ENCODE results near the gene COL23A1.
"Not testable (repeated sequence)": the region's sequence is repeated elsewhere in the genome, so short reads cannot be mapped to it uniquely, and the experiment has no call there.

Gene COL23A1

GRCh38 chr5:178240766-178241165, 349.4 kb downstream of the COL23A1 start:
- no peaks in the 10 kb centered on the region for H3K36me3 ChIP-seq (ENCODE audit: control insufficient read depth in 5 of 5, insufficient read depth in 5 of 5, low read length in 5 of 5)
- H3K27ac ChIP-seq (ENCODE audit: low read depth, low read length), result no peak overlapping the region
- no peaks in the 10 kb centered on the region for H3K9me3 ChIP-seq (ENCODE audit: control insufficient read depth in 5 of 5, low read length in 5 of 5)
- no peaks in the 10 kb centered on the region for H3K27me3 ChIP-seq (ENCODE audit: control insufficient read depth in 5 of 5, insufficient read depth in 4 of 5, low read length in 5 of 5)
- peak overlapping the region in 1 of 5 donors; percentile 6 for H3K9ac ChIP-seq (ENCODE audit: low read length in 5 of 5)
- H3K4me3 ChIP-seq (ENCODE audit: low read depth in 1 of 5, low read length in 5 of 5), result no peak overlapping the region
- H3K4me1 ChIP-seq (ENCODE audit: control insufficient read depth in 5 of 5, insufficient read depth in 5 of 5, low read length in 5 of 5), result peaks cover 0 to 62% (median 27%) of the 10 kb centered on the region in 5 donors

GRCh38 chr5:178240341-178240741, 349.9 kb downstream of the COL23A1 start:
- no peak overlapping the region for H3K27ac ChIP-seq (ENCODE audit: low read depth, low read length)

GRCh38 chr5:178239626-178240301, 350.4 kb downstream of the COL23A1 start:
- H3K9me3 ChIP-seq (ENCODE audit: control insufficient read depth in 5 of 5, low read length in 5 of 5); H3K27me3 ChIP-seq (ENCODE audit: control insufficient read depth in 5 of 5, insufficient read depth in 4 of 5, low read length in 5 of 5); H3K9ac ChIP-seq (ENCODE audit: low read length in 5 of 5); H3K36me3 ChIP-seq (ENCODE audit: control insufficient read depth in 5 of 5, insufficient read depth in 5 of 5, low read length in 5 of 5); H3K27ac ChIP-seq (ENCODE audit: low read depth, low read length); H3K4me3 ChIP-seq (ENCODE audit: low read depth in 1 of 5, low read length in 5 of 5): not testable (repeated sequence)
- peaks cover 0 to 72% (median 37%) of the 10 kb centered on the region in 5 donors for H3K4me1 ChIP-seq (ENCODE audit: control insufficient read depth in 5 of 5, insufficient read depth in 5 of 5, low read length in 5 of 5)

More at GRCh38 chr5:178240341-178240741, 349.9 kb downstream of the COL23A1 start:
- Histone ChIP-seq H3K4me3 (ENCODE audit: low read depth in 1 of 5, low read length in 5 of 5) (no peak overlapping the region), H3K4me1 (ENCODE audit: control insufficient read depth in 5 of 5, insufficient read depth in 5 of 5, low read length in 5 of 5) (peaks cover 0 to 66% (median 32%) of the 10 kb centered on the region in 5 donors), H3K9me3 (ENCODE audit: control insufficient read depth in 5 of 5, low read length in 5 of 5) (no peaks in the 10 kb centered on the region), H3K27me3 (ENCODE audit: control insufficient read depth in 5 of 5, insufficient read depth in 4 of 5, low read length in 5 of 5) (no peaks in the 10 kb centered on the region), H3K9ac (ENCODE audit: low read length in 5 of 5) (no peak overlapping the region), H3K36me3 (ENCODE audit: control insufficient read depth in 5 of 5, insufficient read depth in 5 of 5, low read length in 5 of 5) (no peaks in the 10 kb centered on the region)

GRCh38 chr5:178238711-178239592, 351.2 kb downstream of the COL23A1 start:
- Histone ChIP-seq H3K27ac (ENCODE audit: low read depth, low read length) (no peak overlapping the region), H3K27me3 (ENCODE audit: control insufficient read depth in 5 of 5, insufficient read depth in 4 of 5, low read length in 5 of 5) (no peaks in the 10 kb centered on the region), H3K9ac (ENCODE audit: low read length in 5 of 5) (peak overlapping the region in 2 of 5 donors; percentile 26 to 41), H3K4me3 (ENCODE audit: low read depth in 1 of 5, low read length in 5 of 5) (no peak overlapping the region), H3K36me3 (ENCODE audit: control insufficient read depth in 5 of 5, insufficient read depth in 5 of 5, low read length in 5 of 5) (no peaks in the 10 kb centered on the region), H3K4me1 (ENCODE audit: control insufficient read depth in 5 of 5, insufficient read depth in 5 of 5, low read length in 5 of 5) (peaks cover 0 to 79% (median 41%) of the 10 kb centered on the region in 5 donors), H3K9me3 (ENCODE audit: control insufficient read depth in 5 of 5, low read length in 5 of 5) (no peaks in the 10 kb centered on the region)

- H3K9ac ChIP-seq (ENCODE audit: low read length in 5 of 5), result peak overlapping the region in 1 of 5 donors; percentile 41
- peaks cover 0 to 81% (median 41%) of the 10 kb centered on the region in 5 donors for H3K4me1 ChIP-seq (ENCODE audit: control insufficient read depth in 5 of 5, insufficient read depth in 5 of 5, low read length in 5 of 5)
- H3K4me3 ChIP-seq (ENCODE audit: low read depth in 1 of 5, low read length in 5 of 5), result no peak overlapping the region
- H3K27ac ChIP-seq (ENCODE audit: low read depth, low read length), result no peak overlapping the region
- no peaks in the 10 kb centered on the region for H3K36me3 ChIP-seq (ENCODE audit: control insufficient read depth in 5 of 5, insufficient read depth in 5 of 5, low read length in 5 of 5)
- H3K27me3 ChIP-seq (ENCODE audit: control insufficient read depth in 5 of 5, insufficient read depth in 4 of 5, low read length in 5 of 5), result no peaks in the 10 kb centered on the region
- no peaks in the 10 kb centered on the region for H3K9me3 ChIP-seq (ENCODE audit: control insufficient read depth in 5 of 5, low read length in 5 of 5)
These were observed 351.9 kb downstream of the COL23A1 start for GRCh38 chr5:178238313-178238635.

DNA sequence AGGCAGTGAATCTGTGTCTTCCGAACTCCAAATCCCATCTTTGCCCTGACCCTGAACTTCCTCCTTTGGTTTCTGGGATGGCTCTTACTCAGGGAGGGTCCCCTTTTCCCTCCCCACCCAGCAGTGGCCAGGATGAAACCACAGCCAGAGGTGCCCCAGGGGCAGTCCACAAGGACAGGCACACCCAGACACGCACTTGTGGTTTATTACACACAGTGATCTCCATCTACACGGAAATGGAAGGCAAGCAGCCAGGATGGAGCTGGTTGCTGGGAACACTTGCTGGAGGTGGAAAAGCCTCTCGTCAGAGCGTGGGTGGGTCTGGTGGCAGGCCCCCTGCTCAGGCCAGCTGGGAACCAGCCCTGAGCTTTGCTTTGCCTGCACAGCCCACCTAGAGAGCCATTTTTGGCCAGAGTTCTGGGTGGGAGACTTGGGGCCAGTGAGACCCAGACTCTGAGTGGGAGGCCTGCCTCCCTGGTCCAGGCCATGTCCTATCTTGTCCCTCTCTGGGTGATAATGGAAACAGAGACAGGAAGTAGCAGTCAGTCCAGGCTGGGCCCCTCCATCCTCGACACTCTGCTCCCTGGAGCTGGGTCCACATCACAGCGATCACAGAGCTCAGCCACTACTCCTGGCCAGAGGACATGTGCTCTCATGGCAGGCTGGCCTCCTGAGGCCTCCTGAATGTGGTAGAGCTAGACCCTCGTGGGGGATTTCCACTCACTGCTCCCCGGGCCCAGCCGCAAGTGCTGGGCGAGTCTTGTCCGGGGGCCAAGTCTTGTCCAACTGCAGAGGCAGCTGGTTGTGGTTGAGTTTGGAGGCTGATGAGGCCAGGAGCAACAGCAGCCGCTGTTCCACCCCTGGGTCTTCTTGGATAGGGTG, 352.5 kb downstream of the COL23A1 start:
- Histone ChIP-seq H3K36me3 (ENCODE audit: control insufficient read depth in 5 of 5, insufficient read depth in 5 of 5, low read length in 5 of 5) (no peaks in the 10 kb centered on the region), H3K27me3 (ENCODE audit: control insufficient read depth in 5 of 5, insufficient read depth in 4 of 5, low read length in 5 of 5) (no peaks in the 10 kb centered on the region), H3K9me3 (ENCODE audit: control insufficient read depth in 5 of 5, low read length in 5 of 5) (no peaks in the 10 kb centered on the region), H3K9ac (ENCODE audit: low read length in 5 of 5) (peak overlapping the region in 1 of 5 donors; percentile 41), H3K27ac (ENCODE audit: low read depth, low read length) (no peak overlapping the region), H3K4me3 (ENCODE audit: low read depth in 1 of 5, low read length in 5 of 5) (no peak overlapping the region), H3K4me1 (ENCODE audit: control insufficient read depth in 5 of 5, insufficient read depth in 5 of 5, low read length in 5 of 5) (peaks cover 2 to 87% (median 45%) of the 10 kb centered on the region in 5 donors)

GRCh38 chr5:178236679-178237078, 353.5 kb downstream of the COL23A1 start:
- no peak overlapping the region for H3K9ac ChIP-seq (ENCODE audit: low read length in 5 of 5)
- no peaks in the 10 kb centered on the region for H3K9me3 ChIP-seq (ENCODE audit: control insufficient read depth in 5 of 5, low read length in 5 of 5)
- H3K36me3 ChIP-seq (ENCODE audit: control insufficient read depth in 5 of 5, insufficient read depth in 5 of 5, low read length in 5 of 5), result no peaks in the 10 kb centered on the region
- H3K4me3 ChIP-seq (ENCODE audit: low read depth in 1 of 5, low read length in 5 of 5), result no peak overlapping the region
- no peaks in the 10 kb centered on the region for H3K27me3 ChIP-seq (ENCODE audit: control insufficient read depth in 5 of 5, insufficient read depth in 4 of 5, low read length in 5 of 5)
- H3K4me1 ChIP-seq (ENCODE audit: control insufficient read depth in 5 of 5, insufficient read depth in 5 of 5, low read length in 5 of 5), result peaks cover 2 to 89% (median 48%) of the 10 kb centered on the region in 5 donors
- H3K27ac ChIP-seq (ENCODE audit: low read depth, low read length), result no peak overlapping the region

DNA sequence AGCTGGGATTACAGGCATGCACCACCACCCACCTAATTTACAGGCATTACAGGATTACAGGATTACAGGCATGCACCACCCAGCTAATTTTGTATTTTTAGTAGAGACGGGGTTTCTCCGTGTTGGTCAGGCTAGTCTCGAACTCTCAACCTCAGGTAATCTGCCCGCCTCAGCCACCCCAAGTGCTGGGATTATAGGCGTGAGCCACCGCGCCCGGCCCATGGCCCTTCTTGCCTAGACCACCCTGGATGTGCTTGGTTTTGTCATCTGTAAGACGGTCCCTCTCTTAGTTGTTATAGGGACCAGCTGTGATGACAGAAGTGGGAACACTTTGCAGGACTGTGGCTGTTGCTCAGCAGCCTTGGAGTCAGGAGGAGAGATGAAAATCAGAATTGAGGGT, 354.1 kb downstream of the COL23A1 start:
- Histone ChIP-seq H3K9ac (ENCODE audit: low read length in 5 of 5) (no peak overlapping the region), H3K4me1 (ENCODE audit: control insufficient read depth in 5 of 5, insufficient read depth in 5 of 5, low read length in 5 of 5) (peaks cover 4 to 89% (median 54%) of the 10 kb centered on the region in 5 donors), H3K27me3 (ENCODE audit: control insufficient read depth in 5 of 5, insufficient read depth in 4 of 5, low read length in 5 of 5) (no peaks in the 10 kb centered on the region), H3K27ac (ENCODE audit: low read depth, low read length) (no peak overlapping the region), H3K4me3 (ENCODE audit: low read depth in 1 of 5, low read length in 5 of 5) (no peak overlapping the region), H3K9me3 (ENCODE audit: control insufficient read depth in 5 of 5, low read length in 5 of 5) (no peaks in the 10 kb centered on the region), H3K36me3 (ENCODE audit: control insufficient read depth in 5 of 5, insufficient read depth in 5 of 5, low read length in 5 of 5) (peaks cover 0 to 3% (median 0%) of the 10 kb centered on the region in 5 donors)

GRCh38 chr5:178235588-178235974, 354.6 kb downstream of the COL23A1 start:
- Histone ChIP-seq H3K36me3 (ENCODE audit: control insufficient read depth in 5 of 5, insufficient read depth in 5 of 5, low read length in 5 of 5) (peaks cover 0 to 6% (median 0%) of the 10 kb centered on the region in 5 donors), H3K27ac (ENCODE audit: low read depth, low read length) (no peak overlapping the region), H3K9me3 (ENCODE audit: control insufficient read depth in 5 of 5, low read length in 5 of 5) (no peaks in the 10 kb centered on the region), H3K9ac (ENCODE audit: low read length in 5 of 5) (no peak overlapping the region), H3K4me3 (ENCODE audit: low read depth in 1 of 5, low read length in 5 of 5) (no peak overlapping the region), H3K27me3 (ENCODE audit: control insufficient read depth in 5 of 5, insufficient read depth in 4 of 5, low read length in 5 of 5) (no peaks in the 10 kb centered on the region), H3K4me1 (ENCODE audit: control insufficient read depth in 5 of 5, insufficient read depth in 5 of 5, low read length in 5 of 5) (peaks cover 8 to 89% (median 59%) of the 10 kb centered on the region in 5 donors)
